T follicular helper cell (primary cell): ENCODE results near the gene TCTN1.
A peak's percentile ranks its signal among the peaks of the same experiment; 100 is the strongest.

Source experiments
- DNase-seq: peaks from one replicate; pipeline ENCODE4 v3.0.0-alpha.2; 2020; ENCODE audit warnings: low read depth

Gene TCTN1

DNA sequence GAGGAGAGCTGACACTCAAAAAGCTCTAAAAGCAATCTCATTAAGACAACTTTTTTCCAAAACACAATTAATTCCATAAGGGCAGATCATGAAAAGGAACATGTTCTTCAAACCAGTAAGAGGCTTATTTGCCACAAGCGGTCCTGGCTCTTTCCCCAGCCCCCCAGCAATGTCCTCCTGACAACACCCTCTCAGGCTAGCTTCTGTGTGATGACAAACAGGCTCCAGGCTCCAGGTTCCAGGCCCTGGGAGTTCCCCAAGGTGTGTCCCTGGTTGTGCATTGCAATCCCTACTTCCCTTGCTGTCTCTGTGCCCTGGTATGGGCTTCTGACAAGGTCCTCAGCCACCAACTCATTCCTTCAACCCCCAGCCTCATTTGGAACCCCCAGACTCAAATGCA is 66.1 kb downstream of the TCTN1 start:
- DNase-seq, result no peak

DNA sequence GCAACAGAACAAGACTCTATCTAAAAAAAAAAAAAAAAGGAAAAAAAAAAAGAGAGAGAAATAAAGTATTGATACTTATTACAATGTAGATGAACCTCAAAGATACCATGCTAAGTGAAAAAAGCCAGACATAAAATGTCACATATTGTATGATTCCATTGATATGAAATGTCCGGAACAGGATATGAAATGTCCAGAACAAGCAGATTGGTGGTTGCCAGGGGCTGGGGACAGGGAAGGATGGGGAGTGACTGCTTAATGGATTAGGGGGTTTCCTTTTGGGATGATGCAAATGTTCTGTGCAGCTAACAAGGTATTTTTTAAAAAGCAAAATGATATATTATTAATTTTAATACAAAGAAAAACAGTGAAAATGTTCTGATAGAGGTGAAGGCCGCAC is 70.0 kb downstream of the TCTN1 start:
- DNase-seq, result no peak

DNA sequence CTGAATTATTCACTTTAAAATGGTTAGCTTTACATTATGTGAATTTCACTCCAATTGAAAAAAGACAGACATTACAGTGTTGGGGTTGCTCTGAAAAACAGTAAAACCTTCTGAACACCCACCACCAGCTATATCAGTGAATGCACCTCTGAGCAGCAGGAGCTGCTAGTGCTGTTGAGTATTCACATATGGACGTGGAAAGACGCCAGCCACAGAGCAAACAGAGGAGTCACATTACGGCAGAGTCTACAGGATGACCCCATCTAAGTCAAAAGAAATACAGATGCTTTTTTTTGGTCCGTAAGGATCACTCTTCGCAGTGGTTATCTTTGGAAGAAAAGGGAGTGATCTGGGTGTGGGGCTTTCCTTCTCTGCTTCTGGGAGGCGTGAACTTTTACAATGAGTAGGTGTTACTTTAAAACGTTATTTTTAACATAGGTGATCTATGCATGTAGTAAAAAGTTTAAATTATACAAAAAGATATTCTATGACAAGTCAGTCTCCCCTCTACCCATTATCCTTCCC is 70.4 kb downstream of the TCTN1 start:
- DNase-seq, result no peak

DNA sequence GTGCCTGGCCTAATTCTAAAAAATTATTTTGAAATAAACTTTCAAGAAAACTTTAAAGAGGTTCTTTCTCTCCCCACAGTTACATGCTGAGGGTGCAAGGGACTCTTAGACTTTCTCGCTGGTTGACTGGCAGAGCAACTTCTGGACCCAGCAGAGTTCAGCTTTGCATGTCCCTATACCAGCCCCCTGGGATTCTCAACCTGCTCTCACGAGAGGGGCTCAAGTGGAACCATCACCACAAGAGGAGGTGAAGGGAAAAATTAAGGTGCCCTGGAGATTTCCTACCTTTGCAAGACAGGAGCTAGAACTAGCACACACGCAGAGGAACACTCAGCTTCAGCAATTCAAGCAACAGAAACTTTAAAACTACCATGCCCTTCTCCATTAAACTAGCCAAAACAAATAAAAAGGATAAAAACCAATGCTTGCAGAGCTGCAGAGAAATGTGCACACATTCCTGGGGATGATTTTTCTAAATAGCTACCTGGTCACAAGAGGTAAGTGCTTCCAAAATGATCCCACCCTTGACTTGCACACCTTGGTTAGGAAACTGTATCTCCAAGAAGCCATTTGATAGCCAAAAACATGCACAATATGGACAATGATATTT is 72.5 kb downstream of the TCTN1 start:
- no peak for DNase-seq

DNA sequence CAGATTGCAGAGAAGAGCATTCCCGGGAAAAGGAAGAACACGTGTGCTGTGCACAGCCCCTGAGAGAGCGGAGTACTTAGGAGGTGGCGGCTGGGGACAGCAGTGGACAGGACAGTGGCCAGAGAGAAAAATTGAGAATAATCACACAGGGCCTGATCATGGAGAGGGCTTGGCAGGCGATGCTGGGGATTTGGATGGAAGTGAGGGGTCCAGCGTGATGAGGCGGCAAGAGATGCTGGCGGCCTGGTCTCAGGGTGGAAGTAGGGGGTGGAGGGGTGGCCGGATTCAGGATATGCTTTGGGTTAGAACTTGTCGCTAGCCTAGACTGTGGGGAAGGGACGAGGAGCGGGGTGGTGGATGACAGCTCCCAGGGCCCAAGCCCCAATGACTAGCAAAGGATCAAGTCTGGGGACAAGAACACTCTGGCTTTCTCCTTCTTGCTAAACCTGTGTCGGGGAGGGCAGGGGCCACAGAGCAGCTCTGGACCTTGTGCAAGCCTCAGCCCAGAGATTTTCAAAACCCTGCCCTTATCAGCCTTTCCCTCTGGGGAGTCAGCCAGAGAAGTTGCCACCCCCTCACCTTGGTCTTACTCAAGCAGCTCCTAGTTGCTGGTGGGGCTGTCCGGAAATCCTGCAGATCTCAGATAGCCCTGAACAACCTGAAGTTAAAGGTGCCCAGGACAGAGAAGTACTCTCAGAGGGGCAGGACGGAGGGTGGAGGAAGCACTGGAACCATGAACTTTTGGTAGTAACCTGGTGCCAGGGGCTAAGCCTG is 73.7 kb downstream of the TCTN1 start:
- DNase-seq, result no peak

DNA sequence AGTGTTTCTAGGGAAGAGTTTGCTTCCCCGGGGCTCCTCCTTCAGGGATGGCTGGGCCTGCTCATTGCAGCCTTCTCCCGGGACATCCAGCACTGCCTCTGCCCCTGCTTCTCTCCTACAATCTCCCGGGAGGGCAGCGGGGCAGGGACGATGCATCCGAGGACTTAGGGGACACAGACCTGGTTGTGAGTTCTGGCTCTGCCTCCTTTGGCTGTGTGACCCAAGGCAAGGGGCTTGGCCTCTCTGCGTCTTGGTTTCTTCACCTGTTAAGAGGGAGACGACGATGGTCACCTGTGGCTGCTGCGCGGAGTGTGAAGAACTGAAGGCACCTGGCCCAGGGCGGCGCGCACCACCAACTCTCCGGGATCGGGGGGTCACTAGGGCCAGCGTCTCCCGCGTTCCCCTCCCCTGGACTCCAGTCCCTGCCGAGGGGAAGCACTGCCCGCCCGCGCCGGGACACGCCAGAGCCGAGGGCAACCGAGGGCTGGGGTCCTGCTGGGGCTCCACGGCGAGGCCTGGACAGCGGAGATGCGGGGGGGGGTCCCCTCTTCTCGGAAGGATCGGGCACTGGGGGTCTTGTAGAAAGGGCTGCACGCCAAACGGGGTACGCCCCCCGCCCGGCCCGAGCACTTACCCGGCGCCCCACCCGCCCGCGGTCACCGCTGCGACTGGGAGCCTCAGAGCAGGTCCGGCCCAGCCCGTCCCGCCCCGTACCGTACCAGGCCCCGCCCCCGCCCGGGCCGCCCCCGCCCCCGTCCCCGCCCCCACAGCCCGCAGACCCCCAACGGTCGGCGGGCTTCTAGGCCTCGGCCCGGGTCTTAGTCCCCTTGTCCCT is 74.7 kb downstream of the TCTN1 start, which contains the start of gene HVCN1:
Gene HVCN1, minus strand, starts transcription at position 670 of the 835 bp plus-strand sequence. CDS start 5,870 bp downstream, outside the sequence.
- no peak for DNase-seq

DNA sequence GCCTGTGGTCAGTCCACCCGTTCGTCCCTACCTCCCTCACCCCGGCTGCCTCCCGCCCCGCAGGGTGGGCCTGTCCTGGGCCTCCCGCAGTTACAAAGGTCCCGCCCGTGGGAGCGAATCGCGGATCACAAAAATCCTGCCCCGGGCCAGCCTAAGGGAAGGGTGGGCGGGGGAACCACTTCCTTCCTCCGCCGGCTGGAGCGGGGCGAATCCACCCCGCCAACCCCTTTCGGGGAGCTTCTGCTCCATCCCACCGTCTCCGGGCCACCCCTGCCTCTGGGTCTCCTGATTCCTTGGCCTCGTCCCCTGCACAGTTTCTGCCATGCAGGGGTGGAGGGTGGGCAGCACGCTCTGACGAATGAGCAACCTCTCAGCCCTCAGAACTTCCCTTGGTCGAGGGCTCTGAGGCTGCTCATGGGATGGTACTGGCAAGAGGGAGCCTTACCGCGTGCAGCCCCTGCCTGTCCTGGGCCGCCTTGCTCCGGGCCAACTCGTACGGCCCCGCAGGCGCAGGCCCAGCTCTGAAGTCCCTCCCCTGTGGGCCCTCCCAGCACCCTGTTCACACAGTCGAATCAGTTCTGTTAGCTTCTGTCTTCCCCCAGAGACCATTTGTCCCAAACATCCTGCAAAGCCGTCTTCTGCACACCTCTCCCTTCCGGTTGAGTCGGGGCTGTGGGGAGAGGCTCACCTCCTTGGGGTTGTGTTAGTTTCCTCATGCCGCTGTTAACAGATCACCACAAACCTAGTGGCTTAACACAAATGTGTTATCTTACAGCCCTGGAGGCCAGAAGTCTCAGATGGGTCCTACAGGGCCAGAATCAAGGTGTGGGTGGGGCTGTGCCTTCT is 75.6 kb downstream of the TCTN1 start:
- DNase-seq, result peak; percentile 14

DNA sequence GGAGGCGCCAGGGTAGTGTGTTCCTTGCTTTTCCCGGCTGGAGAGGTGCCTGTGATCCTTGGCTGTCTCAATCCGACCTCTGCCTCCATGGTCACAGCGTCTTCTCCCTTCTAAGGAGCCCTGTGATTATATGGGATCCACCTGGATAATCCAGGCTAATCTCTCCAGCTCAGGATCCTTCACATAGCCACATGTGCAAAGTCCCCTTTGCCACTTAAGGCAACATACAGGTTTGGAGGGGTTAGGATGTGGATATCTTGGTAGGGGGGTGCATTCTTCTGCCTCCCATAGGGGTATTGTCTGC is 76.2 kb downstream of the TCTN1 start:
- DNase-seq, result no peak

DNA sequence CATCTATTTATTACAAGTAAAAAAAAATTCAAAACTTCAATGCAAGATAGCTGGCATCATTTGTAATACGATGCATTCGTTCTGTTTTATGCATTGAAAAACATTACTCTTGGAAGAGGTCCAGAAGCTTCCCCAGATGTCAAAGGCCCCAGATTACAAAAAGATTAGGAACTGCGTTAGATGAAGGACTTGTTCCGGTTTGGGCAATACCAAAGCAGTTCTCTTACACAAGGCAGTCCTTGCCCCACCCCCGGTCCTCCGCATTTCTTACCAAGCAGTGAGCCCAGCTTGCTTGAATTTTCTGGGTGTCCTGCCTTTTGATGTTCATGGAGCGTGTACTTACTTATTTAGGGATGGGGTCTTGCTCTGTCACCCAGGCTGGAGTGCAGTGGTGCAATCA is 79.8 kb downstream of the TCTN1 start:
- no peak for DNase-seq

DNA sequence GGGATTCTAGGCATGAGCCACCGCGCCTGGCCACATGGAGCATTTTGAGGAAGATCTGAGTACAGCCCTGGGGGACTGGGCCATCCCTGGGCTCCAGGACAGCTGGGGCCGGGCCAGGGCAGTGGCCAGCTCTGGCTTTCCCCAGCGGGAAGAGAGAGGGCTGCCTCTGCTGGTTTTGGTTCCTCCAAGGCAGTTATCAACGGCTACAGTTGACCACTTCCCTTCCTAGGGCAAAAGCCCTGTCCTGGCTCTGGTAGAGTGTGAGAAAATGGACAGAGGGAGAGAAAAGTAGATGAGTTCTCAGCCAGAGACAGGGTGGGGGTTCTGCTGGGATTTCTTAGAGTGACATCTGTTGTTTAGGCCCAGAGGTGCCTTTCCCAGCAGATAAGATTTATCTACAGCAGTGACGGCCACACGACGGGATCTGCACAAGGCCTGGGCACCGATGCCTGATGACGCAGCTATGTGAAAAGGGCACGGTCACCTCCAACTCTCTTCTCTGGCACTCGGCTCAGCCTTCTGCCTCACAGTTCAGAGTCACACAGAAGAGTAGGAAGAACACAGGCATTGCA is 80.5 kb downstream of the TCTN1 start:
- no peak for DNase-seq

DNA sequence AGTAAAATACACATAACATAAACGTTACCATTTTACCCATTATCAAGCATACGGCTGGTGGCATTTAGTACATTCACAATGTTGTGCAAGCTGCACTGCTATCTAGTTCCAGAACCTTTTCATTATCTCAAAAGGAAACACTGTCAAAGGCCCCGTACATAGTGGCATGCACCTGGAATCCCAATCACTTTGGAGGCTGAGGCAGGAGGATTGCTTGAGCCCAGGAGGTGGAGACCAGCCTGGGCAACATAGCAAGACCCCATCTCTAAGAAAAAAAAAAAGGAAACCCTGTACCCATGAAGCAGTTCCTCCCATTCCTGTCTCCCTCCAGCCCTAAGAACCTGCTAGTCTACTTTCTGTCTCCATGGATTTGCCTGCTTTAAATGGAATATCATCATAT is 82.4 kb downstream of the TCTN1 start:
- no peak for DNase-seq

DNA sequence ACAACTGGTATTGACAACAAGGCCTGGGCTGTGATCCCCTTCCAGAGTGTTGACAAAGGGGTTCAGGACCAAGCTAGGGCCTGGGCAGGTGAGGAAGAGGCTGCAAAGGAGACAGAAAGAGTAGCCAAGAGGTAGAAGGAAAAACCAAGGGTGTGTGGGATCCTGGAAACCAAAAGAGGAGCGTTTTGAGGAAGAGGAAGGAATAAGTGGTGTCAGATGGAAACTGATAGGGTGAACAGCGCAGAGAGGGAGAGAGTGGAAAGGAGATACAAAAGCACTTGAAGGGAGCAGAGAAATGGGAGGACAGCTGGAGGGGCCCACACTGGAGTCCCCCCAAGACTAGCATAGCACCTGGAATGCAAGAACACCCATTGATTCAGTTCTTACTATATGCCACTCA is 83.3 kb downstream of the TCTN1 start:
- no peak for DNase-seq

DNA sequence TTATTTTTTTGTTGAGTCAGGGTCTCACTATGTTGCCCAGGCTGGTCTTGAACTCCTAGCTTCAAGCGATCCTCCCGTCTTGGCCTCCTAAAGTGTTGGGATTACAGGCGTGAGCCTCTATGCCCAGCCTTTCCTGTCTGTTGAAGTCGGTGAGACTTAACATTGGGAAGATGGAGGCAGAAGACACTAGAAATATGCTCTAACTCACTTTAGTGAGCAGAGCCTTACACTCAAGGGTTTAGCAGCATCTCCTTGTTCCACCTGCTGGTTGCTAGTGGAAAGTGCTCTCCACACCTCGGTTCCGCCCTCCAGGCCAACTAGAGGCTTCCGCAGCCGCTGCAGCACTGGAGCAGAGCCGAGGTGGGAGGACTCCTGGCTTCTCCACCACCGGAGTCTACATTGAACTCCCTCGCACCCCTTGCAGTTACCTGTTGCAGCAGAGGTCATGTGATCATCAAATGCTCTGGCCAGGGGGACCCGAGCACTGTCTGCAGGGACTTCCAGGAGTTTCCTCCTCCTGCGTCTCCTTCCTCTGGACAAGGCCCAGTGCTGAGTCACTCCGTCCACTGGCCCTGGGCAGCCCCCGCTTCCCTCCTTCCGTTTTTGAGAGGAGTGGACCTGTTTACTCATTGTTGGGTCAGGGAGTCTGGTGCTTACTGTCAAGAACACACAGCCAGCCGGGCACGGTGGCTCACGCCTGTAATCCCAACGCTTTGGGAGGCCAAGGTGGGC is 84.4 kb downstream of the TCTN1 start:
- peak; percentile 68 for DNase-seq
